Neural progenitor cell (in vitro differentiated cells): ENCODE measurements around the gene PLXNC1.

Experiments used
- CTCF ChIP-seq: fragments of 200-600 bp; sonication (generic); IDR thresholded peaks from 2 replicates; pipeline ENCODE4 v1.5.1; 2017; ENCODE audit warnings: antibody characterized with exemption, mild to moderate bottlenecking
- EZH2phosphoT487 ChIP-seq: fragments of 200-600 bp; sonication (generic); IDR thresholded peaks from 2 replicates; pipeline ENCODE4 v1.6.1; 2017; ENCODE audit warnings: antibody characterized with exemption

GRCh38 chr12:94167756-94168416 lies 19.5 kb downstream of the PLXNC1 start:
- TF ChIP-seq CTCF, result no peak
- TF ChIP-seq EZH2phosphoT487, result no peak
